ENCODE data around the gene LTN1. TPM values are rescaled to one million over a fixed set of nuclear protein-coding genes. Genes with fewer than 3 reads are reported as not detected.

LTN1 gene
- 41.6 and 45.7 TPM in 2 replicates for total RNA-seq

GRCh38 chr21:28992526-28993292, at the start of gene LTN1:
Gene LTN1 (minus strand): TSS chr21:28992877. CDS start chr21:28992805, 72 bp downstream.

GRCh38 chr21:29024474-29025327, 32.0 kb upstream of the LTN1 start, which contains the start of gene USP16:
Gene USP16 (plus strand): TSS chr21:29024668. CDS start chr21:29027914, 3,246 bp downstream.

Other genes starting within 250 kb of the LTN1 start
- gene RWDD2B, start 26.5 kb upstream of the LTN1 start, total RNA-seq = 17.5 and 17.6 TPM in 2 replicates
- gene USP16, start 31.8 kb upstream of the LTN1 start, total RNA-seq = 41.7 and 50.2 TPM in 2 replicates
- 257 and 387 TPM in 2 replicates for gene CCT8, start 80.8 kb upstream of the LTN1 start, total RNA-seq
- 11.8 and 19.7 TPM in 2 replicates for gene MAP3K7CL, start 137.8 kb upstream of the LTN1 start, total RNA-seq

Data from uterine smooth muscle cell (primary cell).